Amygdala (tissue), 56 donors: ENCODE measurements around the gene CLEC4D.
"Not testable (repeated sequence)": the region's sequence is repeated elsewhere in the genome, so short reads cannot be mapped to it uniquely, and the experiment has no call there.

ENCODE experiments used
- DNase-seq, 56 donors: peaks; one replicate each; lab custom pipeline; 2025; lab: John Stamatoyannopoulos, UW

Gene CLEC4D

GRCh38 chr12:8513256-8513655, at the start of gene CLEC4D:
TSS of gene CLEC4D (plus strand) at chr12:8513503. CDS start at chr12:8513733, 230 bp downstream.
- no peak for DNase-seq

DNA sequence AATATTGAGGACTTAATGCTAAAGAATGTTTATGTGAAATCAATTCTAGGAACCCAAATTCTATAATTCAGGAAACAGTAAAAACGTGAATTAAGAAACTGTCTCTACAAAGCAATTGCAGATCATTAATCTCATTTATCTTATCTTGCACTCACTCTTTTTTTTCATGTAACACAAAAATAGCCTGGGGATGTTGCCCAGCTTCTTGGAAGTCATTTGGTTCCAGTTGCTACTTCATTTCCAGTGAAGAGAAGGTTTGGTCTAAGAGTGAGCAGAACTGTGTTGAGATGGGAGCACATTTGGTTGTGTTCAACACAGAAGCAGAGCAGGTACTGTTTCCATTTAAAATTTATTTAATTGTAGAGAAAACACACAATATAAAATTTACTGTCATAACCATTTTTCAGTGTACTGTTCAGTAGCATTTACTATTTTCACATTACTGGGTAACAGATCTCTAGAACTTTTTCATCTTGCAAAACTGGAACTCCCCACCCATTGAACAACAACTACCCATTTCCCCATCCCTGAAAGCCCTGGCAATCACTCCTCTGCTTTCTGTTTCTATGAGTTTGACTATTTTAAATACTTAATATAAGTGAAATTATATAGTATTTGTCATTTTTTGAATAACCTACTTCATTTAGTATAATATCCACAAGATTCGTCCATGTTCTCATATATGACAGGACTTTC, 47.9 kb upstream of the CLEC4D start:
- no peak for DNase-seq

DNA sequence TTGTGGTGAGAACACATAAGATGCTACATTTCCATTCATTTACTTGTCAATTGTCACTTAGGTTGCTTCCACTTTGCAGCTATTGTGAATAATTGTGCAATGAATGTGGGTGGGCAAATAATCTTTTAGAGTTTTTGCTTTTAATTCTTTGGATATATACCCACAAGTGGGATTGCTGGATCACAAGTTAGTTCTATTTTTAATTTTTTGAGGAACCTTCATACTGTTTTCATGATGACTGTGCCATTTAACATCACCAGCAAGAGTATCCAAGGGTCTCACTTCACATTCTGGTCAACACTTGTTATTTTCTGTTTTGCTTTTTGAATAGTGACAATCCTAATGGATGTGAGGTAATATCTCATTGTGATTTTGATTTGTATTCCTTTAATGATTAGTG, 47.1 kb upstream of the CLEC4D start:
- DNase-seq, result no peak

GRCh38 chr12:8471090-8471489, 42.2 kb upstream of the CLEC4D start:
- DNase-seq, result no peak

DNA sequence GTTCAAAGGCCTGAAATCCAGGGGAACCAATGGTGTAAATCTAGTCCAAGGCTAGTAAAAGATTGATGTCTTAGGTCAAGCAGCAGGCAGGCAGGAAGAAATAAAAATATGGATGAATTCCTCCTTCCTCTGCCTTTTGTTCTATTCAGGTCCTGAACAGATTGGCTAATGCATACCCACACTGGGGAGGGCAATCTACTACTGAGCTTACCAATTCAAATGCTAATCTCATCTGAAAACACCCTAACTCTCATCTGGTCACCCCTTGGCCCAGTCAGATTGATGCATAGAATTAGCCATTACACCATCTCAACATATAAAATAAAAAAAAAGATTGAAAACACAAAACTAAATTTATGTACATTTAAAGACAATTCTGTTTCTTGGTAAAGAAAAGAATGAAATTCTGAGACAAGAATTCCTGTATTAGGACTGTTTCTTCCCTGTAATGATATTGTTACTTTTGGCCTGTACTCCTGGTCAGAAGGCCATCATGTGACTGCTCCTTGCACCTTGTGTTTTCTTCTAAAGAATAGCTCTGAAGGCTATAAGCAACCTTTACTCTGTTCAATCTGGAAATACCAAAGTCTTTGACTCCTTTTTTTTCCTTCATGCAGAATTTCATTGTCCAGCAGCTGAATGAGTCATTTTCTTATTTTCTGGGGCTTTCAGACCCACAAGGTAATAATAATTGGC, 37.6 kb upstream of the CLEC4D start:
- DNase-seq, result no peak

GRCh38 chr12:8482571-8483061, 30.7 kb upstream of the CLEC4D start:
- DNase-seq, result no peak

DNA sequence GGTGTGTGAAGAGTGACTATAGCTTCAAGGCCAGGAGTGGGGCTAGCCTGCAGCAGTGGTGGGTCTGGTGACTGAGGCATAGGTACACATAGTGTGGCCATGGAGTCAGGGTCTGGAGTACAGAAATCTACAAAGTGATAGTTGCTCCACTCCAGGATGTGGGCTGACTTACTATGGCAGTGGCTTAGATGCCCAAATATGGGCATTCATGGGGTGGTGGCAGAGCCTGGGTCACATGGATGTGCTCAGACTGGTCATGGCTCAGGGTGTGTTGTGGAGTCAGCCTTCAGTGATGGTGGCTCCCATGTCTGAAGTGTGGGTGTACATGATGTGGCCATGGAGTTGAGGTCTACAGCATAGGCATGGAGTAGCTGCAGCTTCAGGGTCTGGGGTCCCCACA, 30.2 kb upstream of the CLEC4D start:
- no peak for DNase-seq

DNA sequence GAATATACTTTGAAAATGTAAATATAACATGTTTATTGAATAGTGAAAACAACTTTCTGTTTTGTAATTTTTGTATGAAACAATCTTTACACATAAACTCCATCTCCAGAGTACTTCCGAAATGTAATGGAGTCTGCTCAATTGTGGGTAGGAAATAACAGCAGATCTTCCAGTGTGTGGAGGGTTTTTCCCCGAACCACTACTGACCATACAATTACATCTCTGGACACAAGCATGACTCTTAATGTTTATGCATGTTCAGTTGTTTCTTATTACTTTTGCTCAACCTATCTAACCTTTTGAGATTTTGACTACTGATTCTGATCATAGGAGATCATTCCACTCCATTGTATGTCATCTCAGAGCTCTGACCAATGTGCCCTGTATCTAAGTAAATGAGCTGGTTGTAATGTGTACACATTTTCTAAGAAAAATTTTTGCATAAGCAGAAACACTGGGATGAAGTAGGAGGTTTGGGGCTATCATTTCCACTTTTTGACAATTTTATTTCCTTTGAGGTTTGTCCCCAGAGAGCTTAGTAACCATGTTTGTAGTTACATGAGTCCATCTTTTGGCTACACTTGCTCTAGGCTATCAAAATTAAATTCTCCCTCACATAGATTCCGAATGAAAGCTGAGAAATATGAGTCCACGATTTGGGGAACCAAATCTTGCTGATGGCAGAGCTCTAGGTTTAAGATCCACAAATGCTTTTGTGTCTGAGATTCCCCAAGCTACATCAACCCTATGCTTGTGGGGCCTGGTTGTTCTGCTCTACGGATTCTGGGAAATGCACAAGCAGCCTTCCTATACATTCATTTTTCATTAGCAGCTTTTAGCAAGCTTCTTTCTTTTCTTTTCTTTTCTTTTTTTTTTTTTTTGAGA, 21.4 kb upstream of the CLEC4D start:
- no peak for DNase-seq

DNA sequence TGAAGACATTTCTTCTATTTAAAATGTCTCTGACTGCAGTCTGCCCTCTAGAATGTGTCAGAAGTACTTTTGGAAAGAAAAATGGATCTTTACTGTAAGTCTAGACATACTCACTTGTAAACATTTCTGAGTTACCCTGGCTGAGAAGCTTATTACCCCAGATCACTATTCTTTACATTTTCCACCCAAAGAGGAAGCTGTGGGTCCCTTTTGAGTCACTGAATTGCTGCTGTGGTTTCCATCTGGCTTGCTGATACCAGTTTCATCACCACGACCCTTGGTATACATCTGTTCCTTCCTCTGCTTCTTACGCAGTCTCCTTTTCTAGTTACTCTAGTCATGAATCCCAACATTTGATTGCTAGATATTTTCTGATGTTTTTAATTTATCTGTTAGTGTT, 20.2 kb upstream of the CLEC4D start:
- DNase-seq, result peak in 4 of 56 donors; percentile 1 to 23 (median 7)

DNA sequence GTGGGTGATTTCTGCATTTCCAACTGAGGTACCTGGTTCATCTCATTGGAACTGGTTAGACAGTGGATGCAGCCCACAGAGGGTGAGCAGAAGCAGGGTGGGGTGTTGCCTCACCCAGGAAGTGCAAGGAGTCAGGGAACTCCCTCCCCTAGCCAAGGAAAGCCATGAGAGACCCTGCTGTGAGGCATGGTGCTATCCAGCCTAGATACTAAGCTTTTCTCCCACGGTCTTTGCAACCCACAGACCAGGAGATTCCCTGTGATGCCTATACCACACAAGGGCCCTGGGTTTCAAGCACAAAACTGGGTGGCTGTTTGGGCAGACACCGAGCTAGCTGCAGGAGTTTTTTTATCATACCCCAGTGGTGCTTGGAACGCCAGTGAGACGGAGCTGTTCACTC, 17.6 kb upstream of the CLEC4D start:
- not testable (repeated sequence) for DNase-seq

- not testable (repeated sequence) for DNase-seq
Observed at GRCh38 chr12:8496074-8496473, 17.2 kb upstream of the CLEC4D start.

GRCh38 chr12:8499616-8500015, 13.7 kb upstream of the CLEC4D start:
- no peak for DNase-seq

- no peak for DNase-seq
Observed at GRCh38 chr12:8501720-8502119, 11.6 kb upstream of the CLEC4D start.

- DNase-seq, result no peak
Observed at GRCh38 chr12:8504351-8504750, 9.0 kb upstream of the CLEC4D start.

DNA sequence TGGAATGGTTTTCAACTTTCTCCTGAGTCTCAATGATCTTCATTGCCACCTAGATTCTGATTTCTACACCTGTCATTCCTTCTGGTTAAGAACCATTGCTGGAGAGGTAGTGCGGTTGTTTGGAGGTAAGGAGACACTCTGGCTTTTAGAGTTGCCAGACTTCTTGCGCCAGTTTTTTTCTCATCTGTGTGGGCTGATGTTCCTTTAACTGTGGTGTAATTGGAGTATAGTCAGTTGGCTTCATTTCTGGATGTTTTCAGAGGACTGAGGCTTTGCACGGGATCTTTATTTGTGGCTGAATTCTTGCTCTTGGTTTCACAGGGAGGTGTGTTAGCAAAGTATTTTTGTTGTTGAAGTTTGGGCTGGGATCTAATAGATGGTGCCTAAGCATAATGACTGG, 5.7 kb upstream of the CLEC4D start:
- no peak for DNase-seq

DNA sequence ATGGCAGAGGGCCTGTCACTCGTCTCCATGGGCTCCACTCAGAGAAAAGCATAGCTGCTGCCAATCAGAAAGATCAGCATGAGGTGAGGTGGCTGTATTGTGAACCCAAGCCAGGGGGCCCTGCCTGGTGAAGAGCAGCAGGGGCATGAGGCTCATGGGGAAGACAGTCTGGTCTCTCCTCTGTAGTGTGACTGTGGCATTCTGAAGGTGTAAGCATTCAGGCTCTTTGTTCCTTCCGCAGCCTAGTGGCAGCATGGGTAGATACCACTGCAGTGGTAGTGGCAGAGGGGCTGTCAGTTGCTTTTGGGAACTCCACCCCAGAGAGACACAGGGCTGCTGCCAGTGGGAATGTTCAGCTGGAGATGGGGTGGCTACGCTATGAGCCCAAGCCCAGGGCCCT, 5.1 kb upstream of the CLEC4D start:
- no peak for DNase-seq

GRCh38 chr12:8508910-8509841, 4.1 kb upstream of the CLEC4D start:
- DNase-seq, result no peak

DNA sequence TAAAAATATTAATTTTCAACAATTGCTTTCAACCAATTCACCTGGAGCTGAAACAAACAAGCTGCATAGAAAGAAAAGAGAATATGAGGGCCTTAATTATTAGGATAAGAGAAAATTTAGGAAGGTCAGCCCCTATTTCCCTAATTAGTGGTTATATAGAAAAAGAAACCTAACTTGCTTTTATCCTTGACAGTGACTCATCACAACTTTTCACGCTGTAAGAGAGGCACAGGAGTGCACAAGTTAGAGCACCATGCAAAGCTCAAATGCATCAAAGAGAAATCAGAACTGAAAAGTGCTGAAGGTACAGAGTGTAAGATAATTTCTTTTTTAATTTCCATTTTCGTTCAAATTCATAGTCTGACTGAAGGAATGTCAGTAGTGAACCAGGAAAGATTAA, 4.7 kb downstream of the CLEC4D start:
- no peak for DNase-seq

DNA sequence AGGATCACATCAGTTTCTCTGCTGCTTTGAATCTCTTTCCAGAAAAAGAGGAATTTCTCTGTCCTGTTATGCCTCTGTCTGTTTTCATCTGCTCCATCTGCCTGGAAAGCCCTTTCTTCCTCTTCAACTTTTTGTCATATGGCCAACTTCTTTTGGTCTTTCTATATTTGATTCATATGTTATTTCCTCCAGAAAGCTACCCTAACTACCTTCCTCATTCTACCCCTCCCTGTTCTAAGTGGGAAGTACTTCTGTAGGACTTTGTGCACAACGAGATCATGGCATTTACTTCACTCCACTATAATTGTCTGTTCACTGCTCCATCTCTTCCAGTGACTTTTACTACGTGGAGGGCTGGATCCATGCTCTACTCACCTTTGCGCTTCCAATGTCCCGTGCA, 5.9 kb downstream of the CLEC4D start:
- no peak for DNase-seq
